HG03097 (cell line): ENCODE measurements around the gene IGSF21.

Experiments
- ATAC-seq: cut with Tn5 transposase; IDR thresholded peaks from one replicate; pipeline ENCODE4 v1.9.1; 2021; ENCODE audit not compliant: unreplicated experiment, low FRiP score

The IGSF21 gene

GRCh38 chr1:18174037-18174436, 66.4 kb downstream of the IGSF21 start:
- no peak for ATAC-seq

- ATAC-seq = no peak
These were observed 67.5 kb downstream of the IGSF21 start for GRCh38 chr1:18175051-18175450.

GRCh38 chr1:18175530-18176377, 68.2 kb downstream of the IGSF21 start:
- no peak for ATAC-seq

GRCh38 chr1:18176619-18177018, 69.0 kb downstream of the IGSF21 start:
- no peak for ATAC-seq

- no peak for ATAC-seq
These were observed 70.5 kb downstream of the IGSF21 start for GRCh38 chr1:18178111-18178510.

- no peak for ATAC-seq
These were observed 71.4 kb downstream of the IGSF21 start for GRCh38 chr1:18179009-18179408.

GRCh38 chr1:18182398-18183160, 75.0 kb downstream of the IGSF21 start:
- ATAC-seq = no peak

- no peak for ATAC-seq
These were observed 75.9 kb downstream of the IGSF21 start for GRCh38 chr1:18183533-18183932.

GRCh38 chr1:18187054-18187453, 79.5 kb downstream of the IGSF21 start:
- ATAC-seq = no peak

GRCh38 chr1:18188820-18189517, 81.4 kb downstream of the IGSF21 start:
- ATAC-seq = no peak

- ATAC-seq = no peak
These were observed 83.0 kb downstream of the IGSF21 start for GRCh38 chr1:18190598-18190997.

GRCh38 chr1:18191037-18191436, 83.4 kb downstream of the IGSF21 start:
- ATAC-seq = no peak

GRCh38 chr1:18191481-18192155, 84.0 kb downstream of the IGSF21 start:
- no peak for ATAC-seq

- ATAC-seq = no peak
These were observed 84.6 kb downstream of the IGSF21 start for GRCh38 chr1:18192182-18192581.

- no peak for ATAC-seq
These were observed 85.4 kb downstream of the IGSF21 start for GRCh38 chr1:18192974-18193373.

- ATAC-seq = no peak
These were observed 89.7 kb downstream of the IGSF21 start for GRCh38 chr1:18197299-18197698.

- no peak for ATAC-seq
These were observed 90.7 kb downstream of the IGSF21 start for GRCh38 chr1:18198260-18198659.

- no peak for ATAC-seq
These were observed 91.9 kb downstream of the IGSF21 start for GRCh38 chr1:18199462-18199861.

GRCh38 chr1:18200136-18200717, 92.6 kb downstream of the IGSF21 start:
- no peak for ATAC-seq

- ATAC-seq = no peak
These were observed 93.3 kb downstream of the IGSF21 start for GRCh38 chr1:18200918-18201317.
